ENCODE measurements around the gene CREB3.

CREB3 gene

GRCh38 chr9:35711501-35712428 is 20.7 kb upstream of the CREB3 start:
- no peak overlapping the region for H3K4me3 ChIP-seq (ENCODE audit: low read length)
- no peak for TF ChIP-seq ZNF274 (IDR thresholded peaks at IDR 0.05; ENCODE audit: low read depth, low read length)

GRCh38 chr9:35712762-35713400 is 19.6 kb upstream of the CREB3 start:
- no peak overlapping the region for H3K4me3 ChIP-seq (ENCODE audit: low read length)
- no peak for TF ChIP-seq ZNF274 (IDR thresholded peaks at IDR 0.05; ENCODE audit: low read depth, low read length)

- no peak for TF ChIP-seq ZNF274 (IDR thresholded peaks at IDR 0.05; ENCODE audit: low read depth, low read length)
- H3K4me3 ChIP-seq (ENCODE audit: low read length), result no peak overlapping the region
These were observed 18.9 kb upstream of the CREB3 start for GRCh38 chr9:35713578-35713977.

- TF ChIP-seq ZNF274 (IDR thresholded peaks at IDR 0.05; ENCODE audit: low read depth, low read length), result no peak
- no peak overlapping the region for H3K4me3 ChIP-seq (ENCODE audit: low read length)
These were observed 18.3 kb upstream of the CREB3 start for GRCh38 chr9:35714123-35714522.

GRCh38 chr9:35714579-35715252 is 17.8 kb upstream of the CREB3 start:
- TF ChIP-seq ZNF274 (IDR thresholded peaks at IDR 0.05; ENCODE audit: low read depth, low read length), result no peak
- H3K4me3 ChIP-seq (ENCODE audit: low read length), result no peak overlapping the region

- TF ChIP-seq ZNF274 (IDR thresholded peaks at IDR 0.05; ENCODE audit: low read depth, low read length), result no peak
- no peak overlapping the region for H3K4me3 ChIP-seq (ENCODE audit: low read length)
These were observed 16.2 kb upstream of the CREB3 start for GRCh38 chr9:35716230-35716629.

- H3K4me3 ChIP-seq (ENCODE audit: low read length), result no peak overlapping the region
- TF ChIP-seq ZNF274 (IDR thresholded peaks at IDR 0.05; ENCODE audit: low read depth, low read length), result no peak
These were observed 15.2 kb upstream of the CREB3 start for GRCh38 chr9:35717132-35717870.

GRCh38 chr9:35718721-35719511 is 13.6 kb upstream of the CREB3 start:
- H3K4me3 ChIP-seq (ENCODE audit: low read length), result no peak overlapping the region
- no peak for TF ChIP-seq ZNF274 (IDR thresholded peaks at IDR 0.05; ENCODE audit: low read depth, low read length)

GRCh38 chr9:35719546-35719945 is 12.9 kb upstream of the CREB3 start:
- H3K4me3 ChIP-seq (ENCODE audit: low read length), result no peak overlapping the region
- no peak for TF ChIP-seq ZNF274 (IDR thresholded peaks at IDR 0.05; ENCODE audit: low read depth, low read length)

- H3K4me3 ChIP-seq (ENCODE audit: low read length), result no peak overlapping the region
- no peak for TF ChIP-seq ZNF274 (IDR thresholded peaks at IDR 0.05; ENCODE audit: low read depth, low read length)
These were observed 9.0 kb upstream of the CREB3 start for GRCh38 chr9:35723426-35723825.

GRCh38 chr9:35723908-35724307 is 8.6 kb upstream of the CREB3 start:
- no peak overlapping the region for H3K4me3 ChIP-seq (ENCODE audit: low read length)
- no peak for TF ChIP-seq ZNF274 (IDR thresholded peaks at IDR 0.05; ENCODE audit: low read depth, low read length)

GRCh38 chr9:35725362-35725761 is 7.1 kb upstream of the CREB3 start:
- no peak for TF ChIP-seq ZNF274 (IDR thresholded peaks at IDR 0.05; ENCODE audit: low read depth, low read length)
- no peak overlapping the region for H3K4me3 ChIP-seq (ENCODE audit: low read length)

- H3K4me3 ChIP-seq (ENCODE audit: low read length), result peak overlapping the region; percentile 72; the same call in 1 of the 2 replicates
- no peak for TF ChIP-seq ZNF274 (IDR thresholded peaks at IDR 0.05; ENCODE audit: low read depth, low read length)
These were observed 5.5 kb upstream of the CREB3 start for GRCh38 chr9:35726931-35727330.
